Left lung (tissue), 10 donors: ENCODE measurements around the gene UIMC1. TPM values are rescaled to one million over a fixed set of nuclear protein-coding genes. Genes with fewer than 3 reads are reported as not detected.
A peak's percentile ranks its signal among the peaks of the same experiment; 100 is the strongest.

ENCODE experiments used
- ATAC-seq: fragments of 200-7000 bp; cut with Tn5 transposase; one replicate; pipeline ENCODE4 v1.9.1; 2020; ENCODE audit warnings: moderate library complexity
- DNase-seq, 4 donors: peaks; one replicate each; pipeline ENCODE4 v3.0.0-alpha.2; 2013 to 2020
- H3K27ac ChIP-seq, 2 donors: fragments of 200-600 bp; sonication (generic) in 1 of 2; one replicate each; pipeline versions ENCODE4 v1.5.0 to v1.8.0; 2020 to 2021
- H3K27me3 ChIP-seq, 2 donors: fragments of 200-600 bp; sonication (generic) in 1 of 2; one replicate each; pipeline versions ENCODE4 v1.5.0 to v1.8.0; 2020 to 2021
- H3K36me3 ChIP-seq, 2 donors: fragments of 200-600 bp; sonication (generic) in 1 of 2; one replicate each; pipeline versions ENCODE4 v1.5.0 to v1.8.0; 2020 to 2021
- H3K4me1 ChIP-seq, 2 donors: fragments of 200-600 bp; one replicate each; pipeline ENCODE4 v1.8.0; 2021
- H3K4me3 ChIP-seq, 2 donors: fragments of 200-600 bp; sonication (generic) in 1 of 2; one replicate each; pipeline versions ENCODE4 v1.5.0 to v1.8.0; 2020 to 2021; ENCODE audit warnings: mild to moderate bottlenecking in 1 of 2
- H3K9me3 ChIP-seq, 2 donors: fragments of 200-600 bp; sonication (generic) in 1 of 2; one replicate each; pipeline versions ENCODE4 v1.5.0 to v1.8.0; 2020 to 2021
- CTCF ChIP-seq, 2 donors: fragments of 200-600 bp; sonication (generic) in 1 of 2; IDR thresholded peaks; one replicate each; pipeline versions ENCODE4 v1.5.0 to v1.8.0; 2021; ENCODE audit warnings: antibody characterized with exemption in 2 of 2
- intact Hi-C, 2 donors: fragments of 100-400 bp; cut with DNase I; formaldehyde crosslinking; loops; one replicate each; pipeline versions ENCODE4 v1.11.2 to v1.14.2; 2022
- polyA plus RNA-seq, 6 donors: library from polyadenylated mRNA; unstranded; fragments of 120-200 nt; gene quantifications; one replicate each; pipeline ENCODE4 v1.2.1, GENCODE V29; 2013; ENCODE audit not compliant: insufficient read length in 6 of 6
- total RNA-seq, 2 donors: library from RNA; stranded (reverse); fragmentation: NEBNext Ultra II Directional; extraction: Animal tissue kit (Norgen Biotek cat#: 25700); gene quantifications; one replicate each; pipeline ENCODE4 v1.2.1, GENCODE V29; 2021
- donor health status: DM: no; HTN: yes; CAD: no.
- donor health status: DM: no; HTN: no; CAD: no.

UIMC1 gene
- total and polyA plus RNA-seq, 8 donors, result 22.4 to 53.7 (median 44.2) TPM

- intact Hi-C loops, result no loop called here
- H3K4me1 ChIP-seq, result no peaks in the 10 kb centered on the region
- no peak overlapping the region for H3K4me3 ChIP-seq
- no peak for TF ChIP-seq CTCF (IDR thresholded peaks at IDR 0.05)
- no peak for DNase-seq
- ATAC-seq, result no peak
- H3K36me3 ChIP-seq, result no peaks in the 10 kb centered on the region
- peaks cover 28 to 90% of the 10 kb centered on the region in 2 donors for H3K27me3 ChIP-seq
- H3K27ac ChIP-seq, result no peak overlapping the region
- H3K9me3 ChIP-seq, result no peaks in the 10 kb centered on the region
Measured at GRCh38 chr5:176863765-176864098, 142.8 kb downstream of the UIMC1 start.

- DNase-seq, result peak in 1 of 4 donors; percentile 70
- Histone ChIP-seq H3K4me1 (no peaks in the 10 kb centered on the region), H3K27me3 (peaks cover 28 to 86% of the 10 kb centered on the region in 2 donors), H3K27ac (no peak overlapping the region), H3K36me3 (no peaks in the 10 kb centered on the region), H3K4me3 (no peak overlapping the region), H3K9me3 (no peaks in the 10 kb centered on the region)
- intact Hi-C loops, result no loop called here
- no peak for ATAC-seq
- no peak for TF ChIP-seq CTCF (IDR thresholded peaks at IDR 0.05)
Measured at GRCh38 chr5:176863041-176863764, 143.4 kb downstream of the UIMC1 start.

- Histone ChIP-seq H3K27ac (no peak overlapping the region), H3K36me3 (no peaks in the 10 kb centered on the region), H3K4me1 (no peaks in the 10 kb centered on the region), H3K27me3 (peaks cover 26 to 86% of the 10 kb centered on the region in 2 donors), H3K4me3 (no peak overlapping the region), H3K9me3 (no peaks in the 10 kb centered on the region)
- intact Hi-C loops, result no loop called here
- no peak for ATAC-seq
- TF ChIP-seq CTCF (IDR thresholded peaks at IDR 0.05), result no peak
- peak in 1 of 4 donors; percentile 62 for DNase-seq
Measured at GRCh38 chr5:176862330-176862995, 144.1 kb downstream of the UIMC1 start.

- no peak for ATAC-seq
- Histone ChIP-seq H3K27me3 (peaks cover 14 to 85% of the 10 kb centered on the region in 2 donors), H3K4me1 (no peaks in the 10 kb centered on the region)
Measured at GRCh38 chr5:176861276-176861675, 145.3 kb downstream of the UIMC1 start.

More at GRCh38 chr5:176861276-176861675, 145.3 kb downstream of the UIMC1 start:
- H3K9me3 ChIP-seq, result no peaks in the 10 kb centered on the region
- H3K4me3 ChIP-seq, result no peak overlapping the region
- intact Hi-C loops, result no loop called here
- H3K27ac ChIP-seq, result no peak overlapping the region
- no peak for TF ChIP-seq CTCF (IDR thresholded peaks at IDR 0.05)
- no peaks in the 10 kb centered on the region for H3K36me3 ChIP-seq
- DNase-seq, result peak in 1 of 4 donors; percentile 64
